ENCODE results near the gene CCR9. TPM values are rescaled to one million over a fixed set of nuclear protein-coding genes. Genes with fewer than 3 reads are reported as not detected.
A peak's percentile ranks its signal among the peaks of the same experiment; 100 is the strongest.

The CCR9 gene
- total RNA-seq, 1 donor from 2014 or later: not detected

GRCh38 chr3:45896956-45897355, 10.6 kb downstream of the CCR9 start:
- peaks cover 8% of the 10 kb centered on the region for H3K27me3 Mint-ChIP-seq

DNA sequence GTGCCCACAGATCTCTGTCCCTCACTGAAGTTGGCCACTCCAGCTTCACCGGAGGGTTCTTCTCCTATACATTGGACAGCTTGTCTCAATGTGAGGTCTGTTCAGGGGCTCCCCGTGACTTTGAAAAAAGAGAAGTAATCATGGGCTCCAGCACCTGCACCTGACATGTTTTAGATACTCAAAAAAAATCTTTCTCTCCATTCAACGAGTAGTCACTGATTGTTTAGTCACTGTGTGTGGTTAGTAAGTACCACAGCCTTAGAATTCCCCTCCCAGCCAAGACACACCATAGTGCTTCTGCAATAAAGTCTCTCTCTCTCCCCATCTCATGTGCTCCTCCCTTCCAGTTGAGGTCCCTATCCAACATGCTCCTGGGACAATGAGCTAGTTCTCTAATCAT, 18.6 kb downstream of the CCR9 start:
- DNase-seq (ENCODE audit: low spot score, unreplicated experiment): no peak
- H3K9me3 Mint-ChIP-seq (ENCODE audit: low read depth): no peaks in the 10 kb centered on the region
- no peaks in the 10 kb centered on the region for H3K27me3 Mint-ChIP-seq
- no peaks in the 10 kb centered on the region for H3K4me1 Mint-ChIP-seq (ENCODE audit: low read depth)
- TF ChIP-seq, protein P1, sequence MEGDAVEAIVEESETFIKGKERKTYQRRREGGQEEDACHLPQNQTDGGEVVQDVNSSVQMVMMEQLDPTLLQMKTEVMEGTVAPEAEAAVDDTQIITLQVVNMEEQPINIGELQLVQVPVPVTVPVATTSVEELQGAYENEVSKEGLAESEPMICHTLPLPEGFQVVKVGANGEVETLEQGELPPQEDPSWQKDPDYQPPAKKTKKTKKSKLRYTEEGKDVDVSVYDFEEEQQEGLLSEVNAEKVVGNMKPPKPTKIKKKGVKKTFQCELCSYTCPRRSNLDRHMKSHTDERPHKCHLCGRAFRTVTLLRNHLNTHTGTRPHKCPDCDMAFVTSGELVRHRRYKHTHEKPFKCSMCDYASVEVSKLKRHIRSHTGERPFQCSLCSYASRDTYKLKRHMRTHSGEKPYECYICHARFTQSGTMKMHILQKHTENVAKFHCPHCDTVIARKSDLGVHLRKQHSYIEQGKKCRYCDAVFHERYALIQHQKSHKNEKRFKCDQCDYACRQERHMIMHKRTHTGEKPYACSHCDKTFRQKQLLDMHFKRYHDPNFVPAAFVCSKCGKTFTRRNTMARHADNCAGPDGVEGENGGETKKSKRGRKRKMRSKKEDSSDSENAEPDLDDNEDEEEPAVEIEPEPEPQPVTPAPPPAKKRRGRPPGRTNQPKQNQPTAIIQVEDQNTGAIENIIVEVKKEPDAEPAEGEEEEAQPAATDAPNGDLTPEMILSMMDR (IDR thresholded peaks at IDR 0.05; ENCODE audit: unreplicated experiment): no peak
- H3K4me3 Mint-ChIP-seq (ENCODE audit: low read depth): no peak overlapping the region
- H3K27ac Mint-ChIP-seq: no peak overlapping the region
- H3K36me3 Mint-ChIP-seq (ENCODE audit: insufficient read depth): no peaks in the 10 kb centered on the region

More at GRCh38 chr3:45896956-45897355, 10.6 kb downstream of the CCR9 start:
- no peak for DNase-seq (ENCODE audit: low spot score, unreplicated experiment)
- Mint-ChIP-seq H3K36me3 (ENCODE audit: insufficient read depth) (no peaks in the 10 kb centered on the region), H3K27ac (no peak overlapping the region), H3K4me1 (ENCODE audit: low read depth) (no peaks in the 10 kb centered on the region), H3K9me3 (ENCODE audit: low read depth) (no peaks in the 10 kb centered on the region), H3K4me3 (ENCODE audit: low read depth) (no peak overlapping the region)
- TF ChIP-seq, protein P1 (IDR thresholded peaks at IDR 0.05; ENCODE audit: unreplicated experiment): no peak

GRCh38 chr3:45905755-45906154, 19.4 kb downstream of the CCR9 start:
- no peaks in the 10 kb centered on the region for H3K27me3 Mint-ChIP-seq
- H3K36me3 Mint-ChIP-seq (ENCODE audit: insufficient read depth): no peaks in the 10 kb centered on the region
- no peak overlapping the region for H3K27ac Mint-ChIP-seq
- H3K9me3 Mint-ChIP-seq (ENCODE audit: low read depth): no peaks in the 10 kb centered on the region
- no peaks in the 10 kb centered on the region for H3K4me1 Mint-ChIP-seq (ENCODE audit: low read depth)
- TF ChIP-seq, protein P1 (IDR thresholded peaks at IDR 0.05; ENCODE audit: unreplicated experiment): no peak
- no peak overlapping the region for H3K4me3 Mint-ChIP-seq (ENCODE audit: low read depth)
- DNase-seq (ENCODE audit: low spot score, unreplicated experiment): no peak

GRCh38 chr3:45906681-45907407, 20.5 kb downstream of the CCR9 start:
- TF ChIP-seq, protein P1 (IDR thresholded peaks at IDR 0.05; ENCODE audit: unreplicated experiment): peak; percentile 59
- no peaks in the 10 kb centered on the region for H3K4me1 Mint-ChIP-seq (ENCODE audit: low read depth)
- DNase-seq (ENCODE audit: low spot score, unreplicated experiment): no peak
- H3K27ac Mint-ChIP-seq: no peak overlapping the region
- H3K36me3 Mint-ChIP-seq (ENCODE audit: insufficient read depth): no peaks in the 10 kb centered on the region
- no peaks in the 10 kb centered on the region for H3K27me3 Mint-ChIP-seq
- no peak overlapping the region for H3K4me3 Mint-ChIP-seq (ENCODE audit: low read depth)
- H3K9me3 Mint-ChIP-seq (ENCODE audit: low read depth): no peaks in the 10 kb centered on the region

GRCh38 chr3:45907769-45908705, 21.7 kb downstream of the CCR9 start:
- TF ChIP-seq, protein P1 (IDR thresholded peaks at IDR 0.05; ENCODE audit: unreplicated experiment): no peak
- Mint-ChIP-seq H3K9me3 (ENCODE audit: low read depth) (no peaks in the 10 kb centered on the region), H3K4me3 (ENCODE audit: low read depth) (no peak overlapping the region), H3K27ac (no peak overlapping the region), H3K4me1 (ENCODE audit: low read depth) (no peaks in the 10 kb centered on the region), H3K36me3 (ENCODE audit: insufficient read depth) (no peaks in the 10 kb centered on the region), H3K27me3 (no peaks in the 10 kb centered on the region)
- DNase-seq (ENCODE audit: low spot score, unreplicated experiment): no peak
